ENCODE measurements around the gene SAA4. TPM values are rescaled to one million over a fixed set of nuclear protein-coding genes. Genes with fewer than 3 reads are reported as not detected.
"Not testable (repeated sequence)": the region's sequence is repeated elsewhere in the genome, so short reads cannot be mapped to it uniquely, and the experiment has no call there.

SAA4 gene
- total RNA-seq, 1 donor from 2014 or later, result not detected

- intact Hi-C loops (cut with DNase I), result no loop called here
- Histone ChIP-seq H3K4me1 (no peaks in the 10 kb centered on the region), H3K27me3 (peaks cover 7% of the 10 kb centered on the region), H3K36me3 (no peaks in the 10 kb centered on the region), H3K4me3 (no peak overlapping the region), H3K27ac (no peak overlapping the region), H3K9me3 (no peaks in the 10 kb centered on the region)
- ATAC-seq (peak; percentile 48), DNase-seq (no peak)
- no peak for TF ChIP-seq CTCF (IDR thresholded peaks at IDR 0.05)
Observed at GRCh38 chr11:18204771-18205170, 31.8 kb downstream of the SAA4 start.

DNA sequence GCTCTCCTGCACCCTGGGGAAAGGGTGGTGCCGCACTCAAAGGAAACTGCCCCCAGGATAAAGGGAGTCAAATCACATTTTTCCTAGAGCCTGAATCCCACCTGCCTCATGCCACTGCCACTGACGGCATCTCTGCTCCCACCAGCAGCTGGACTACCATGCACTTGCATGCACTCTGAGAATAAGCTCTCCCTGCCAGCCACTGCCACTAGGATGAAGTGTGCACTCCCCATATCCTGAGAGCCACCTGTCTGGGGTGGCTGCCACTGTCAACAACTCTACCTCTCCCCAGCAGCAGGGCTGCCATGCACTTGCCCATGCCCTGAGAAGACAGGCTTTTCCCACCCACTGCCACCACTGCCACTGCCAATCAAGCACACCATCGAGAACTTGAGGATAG is 32.4 kb downstream of the SAA4 start:
- DNase-seq (no peak), ATAC-seq (peak; percentile 34)
- Histone ChIP-seq H3K36me3 (no peaks in the 10 kb centered on the region), H3K4me1 (no peaks in the 10 kb centered on the region), H3K9me3 (no peaks in the 10 kb centered on the region), H3K27ac (no peak overlapping the region), H3K27me3 (peaks cover 4% of the 10 kb centered on the region), H3K4me3 (no peak overlapping the region)
- intact Hi-C loops (cut with DNase I), result no loop called here
- no peak for TF ChIP-seq CTCF (IDR thresholded peaks at IDR 0.05)

DNA sequence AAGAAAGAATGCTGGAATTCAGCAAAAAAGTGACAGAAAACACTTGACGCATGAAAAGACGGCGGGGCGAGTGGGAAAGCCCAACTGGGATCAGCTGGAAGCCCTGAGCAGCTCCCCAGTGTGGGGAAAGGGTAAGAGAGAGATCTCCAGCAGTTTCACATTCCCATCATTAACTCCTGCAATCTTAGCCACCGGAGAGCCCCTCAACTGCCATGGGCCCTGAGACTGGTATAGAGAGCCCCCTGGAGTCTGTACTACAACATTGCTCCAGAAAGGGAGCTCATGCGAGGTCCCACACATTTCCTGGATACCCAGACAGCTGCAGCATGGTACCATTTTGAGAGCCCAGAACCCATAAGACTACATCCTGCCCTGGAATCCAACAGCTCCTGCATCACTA is 32.9 kb downstream of the SAA4 start:
- no peaks in the 10 kb centered on the region for H3K36me3 ChIP-seq
- intact Hi-C loops (cut with DNase I), result no loop called here
- no peaks in the 10 kb centered on the region for H3K4me1 ChIP-seq
- ATAC-seq, result peak; percentile 84
- no peak overlapping the region for H3K27ac ChIP-seq
- DNase-seq, result no peak
- H3K4me3 ChIP-seq, result no peak overlapping the region
- H3K27me3 ChIP-seq, result no peaks in the 10 kb centered on the region
- H3K9me3 ChIP-seq, result no peaks in the 10 kb centered on the region
- TF ChIP-seq CTCF (IDR thresholded peaks at IDR 0.05), result peak; percentile 35

- H3K9me3 ChIP-seq, DNase-seq, H3K27ac ChIP-seq: not testable (repeated sequence)
Observed at GRCh38 chr11:18197738-18198137, 38.9 kb downstream of the SAA4 start.

DNA sequence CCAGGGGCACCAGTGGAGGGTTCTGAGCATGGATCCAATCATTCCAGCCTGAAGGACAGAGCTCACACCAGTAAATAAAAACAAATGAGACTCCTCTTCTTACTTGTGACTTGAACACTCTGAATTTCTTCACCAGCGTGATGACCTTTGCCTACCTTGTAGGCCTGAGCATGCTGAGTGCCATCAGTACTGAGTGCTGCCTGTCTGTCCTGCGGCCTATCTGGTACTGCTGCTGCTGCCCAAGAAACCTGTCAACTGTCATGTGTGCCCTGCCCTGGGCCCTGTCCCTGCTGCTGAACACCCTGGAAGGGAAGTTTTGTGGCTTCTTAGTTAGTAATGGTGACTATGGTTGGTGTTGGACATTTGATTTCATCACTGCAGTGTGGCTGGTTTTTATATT is 40.1 kb downstream of the SAA4 start:
- no peak overlapping the region for H3K4me3 ChIP-seq
- H3K27ac ChIP-seq, result no peak overlapping the region
- H3K27me3 ChIP-seq, result no peaks in the 10 kb centered on the region
- H3K36me3 ChIP-seq, result no peaks in the 10 kb centered on the region
- no peak for TF ChIP-seq CTCF (IDR thresholded peaks at IDR 0.05)
- H3K9me3 ChIP-seq, result no peaks in the 10 kb centered on the region
- intact Hi-C loops (cut with DNase I), result no loop called here
- H3K4me1 ChIP-seq, result no peaks in the 10 kb centered on the region
- ATAC-seq (no peak), DNase-seq (no peak)

More at GRCh38 chr11:18197738-18198137, 38.9 kb downstream of the SAA4 start:
- intact Hi-C loops (cut with DNase I); H3K27me3 ChIP-seq; H3K36me3 ChIP-seq; H3K4me3 ChIP-seq; H3K4me1 ChIP-seq; ATAC-seq: not testable (repeated sequence)

- Histone ChIP-seq H3K4me1 (no peaks in the 10 kb centered on the region), H3K9me3 (no peaks in the 10 kb centered on the region), H3K4me3 (no peak overlapping the region), H3K36me3 (no peaks in the 10 kb centered on the region), H3K27ac (no peak overlapping the region), H3K27me3 (no peaks in the 10 kb centered on the region)
- intact Hi-C loops (cut with DNase I), result no loop called here
- ATAC-seq (no peak), DNase-seq (no peak)
- no peak for TF ChIP-seq CTCF (IDR thresholded peaks at IDR 0.05)
Observed at GRCh38 chr11:18193010-18193409, 43.6 kb downstream of the SAA4 start.
